HCT116 (cell line): ENCODE measurements around the gene DNMT3A.

Experiments
- EZH2 ChIP-seq: fragments of 200-600 bp; sonication (generic); IDR thresholded peaks from 2 replicates; pipeline ENCODE4 v1.6.1; 2017; ENCODE audit warnings: antibody characterized with exemption, mixed run types
- FOSL1 ChIP-seq: IDR thresholded peaks from 2 replicates; pipeline ENCODE4 v1.6.1; 2012; ENCODE audit warnings: low read depth
- MAX ChIP-seq: IDR thresholded peaks from 2 replicates; pipeline ENCODE4 v1.6.1; 2012
- POLR2A ChIP-seq: IDR thresholded peaks from 2 replicates; pipeline ENCODE4 v1.7.0; 2011; ENCODE audit warnings: borderline replicate concordance; ENCODE audit not compliant: insufficient read depth, insufficient read length; ENCODE audit errors: extremely low read depth
- ZBTB33 ChIP-seq: IDR thresholded peaks from 2 replicates; pipeline ENCODE4 v1.6.1; 2011; ENCODE audit warnings: mild to moderate bottlenecking, low read length, moderate library complexity; ENCODE audit not compliant: insufficient replicate concordance; ENCODE audit errors: extremely low read depth
- TF ChIP-seq, protein P1 (sequence below), 3 experiments: fragments of 200-600 bp in 1 of 3; sonication (generic) in 1 of 3; IDR thresholded peaks in 2 of 3; conservative IDR thresholded peaks in 1 of 3; 2 replicates each; pipeline ENCODE4 v1.5.1; 2012 to 2017; ENCODE audit warnings: low read depth in 2 of 3, low read length in 2 of 3, antibody characterized with exemption in 1 of 3, borderline replicate concordance in 1 of 3, control low read depth in 1 of 3, mild to moderate bottlenecking in 1 of 3, mixed read lengths in 1 of 3, mixed run types in 1 of 3, moderate library complexity in 1 of 3; ENCODE audit not compliant: insufficient read depth in 1 of 3
- TF ChIP-seq, protein P2 (sequence below): IDR thresholded peaks from 2 replicates; pipeline ENCODE4 v1.6.1; 2012; ENCODE audit warnings: low read depth

DNA sequence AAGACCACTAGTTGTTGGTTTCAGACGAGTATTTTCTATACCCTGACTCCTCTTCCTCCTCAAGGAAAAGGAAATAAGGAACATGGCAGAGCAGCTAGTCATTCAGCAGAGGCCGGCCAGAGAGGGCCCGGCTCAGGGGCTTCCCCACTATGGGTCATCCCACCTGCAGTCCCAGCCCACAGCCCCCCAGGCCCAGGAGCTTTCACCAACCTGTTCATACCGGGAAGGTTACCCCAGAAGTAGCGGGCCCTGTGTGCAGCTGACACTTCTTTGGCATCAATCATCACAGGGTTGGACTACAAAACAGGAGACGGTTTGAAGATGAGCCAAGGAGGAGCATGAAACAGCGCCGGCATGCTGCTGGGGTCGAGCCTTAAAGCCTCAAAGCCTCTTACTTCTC, 102.8 kb downstream of the DNMT3A start:
- TF ChIP-seq, protein P1, sequence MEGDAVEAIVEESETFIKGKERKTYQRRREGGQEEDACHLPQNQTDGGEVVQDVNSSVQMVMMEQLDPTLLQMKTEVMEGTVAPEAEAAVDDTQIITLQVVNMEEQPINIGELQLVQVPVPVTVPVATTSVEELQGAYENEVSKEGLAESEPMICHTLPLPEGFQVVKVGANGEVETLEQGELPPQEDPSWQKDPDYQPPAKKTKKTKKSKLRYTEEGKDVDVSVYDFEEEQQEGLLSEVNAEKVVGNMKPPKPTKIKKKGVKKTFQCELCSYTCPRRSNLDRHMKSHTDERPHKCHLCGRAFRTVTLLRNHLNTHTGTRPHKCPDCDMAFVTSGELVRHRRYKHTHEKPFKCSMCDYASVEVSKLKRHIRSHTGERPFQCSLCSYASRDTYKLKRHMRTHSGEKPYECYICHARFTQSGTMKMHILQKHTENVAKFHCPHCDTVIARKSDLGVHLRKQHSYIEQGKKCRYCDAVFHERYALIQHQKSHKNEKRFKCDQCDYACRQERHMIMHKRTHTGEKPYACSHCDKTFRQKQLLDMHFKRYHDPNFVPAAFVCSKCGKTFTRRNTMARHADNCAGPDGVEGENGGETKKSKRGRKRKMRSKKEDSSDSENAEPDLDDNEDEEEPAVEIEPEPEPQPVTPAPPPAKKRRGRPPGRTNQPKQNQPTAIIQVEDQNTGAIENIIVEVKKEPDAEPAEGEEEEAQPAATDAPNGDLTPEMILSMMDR (IDR thresholded peaks at IDR 0.05 in 2 of 3, conservative IDR thresholded peaks at IDR 0.05 in 1 of 3; ENCODE audit: borderline replicate concordance in 1 of 3, insufficient read depth in 1 of 3, low read depth in 2 of 3, low read length in 2 of 3), result no peak
- TF ChIP-seq MAX (no peak), POLR2A (no peak), ZBTB33 (no peak), EZH2 (no peak), FOSL1 (no peak)
- TF ChIP-seq, protein P2, sequence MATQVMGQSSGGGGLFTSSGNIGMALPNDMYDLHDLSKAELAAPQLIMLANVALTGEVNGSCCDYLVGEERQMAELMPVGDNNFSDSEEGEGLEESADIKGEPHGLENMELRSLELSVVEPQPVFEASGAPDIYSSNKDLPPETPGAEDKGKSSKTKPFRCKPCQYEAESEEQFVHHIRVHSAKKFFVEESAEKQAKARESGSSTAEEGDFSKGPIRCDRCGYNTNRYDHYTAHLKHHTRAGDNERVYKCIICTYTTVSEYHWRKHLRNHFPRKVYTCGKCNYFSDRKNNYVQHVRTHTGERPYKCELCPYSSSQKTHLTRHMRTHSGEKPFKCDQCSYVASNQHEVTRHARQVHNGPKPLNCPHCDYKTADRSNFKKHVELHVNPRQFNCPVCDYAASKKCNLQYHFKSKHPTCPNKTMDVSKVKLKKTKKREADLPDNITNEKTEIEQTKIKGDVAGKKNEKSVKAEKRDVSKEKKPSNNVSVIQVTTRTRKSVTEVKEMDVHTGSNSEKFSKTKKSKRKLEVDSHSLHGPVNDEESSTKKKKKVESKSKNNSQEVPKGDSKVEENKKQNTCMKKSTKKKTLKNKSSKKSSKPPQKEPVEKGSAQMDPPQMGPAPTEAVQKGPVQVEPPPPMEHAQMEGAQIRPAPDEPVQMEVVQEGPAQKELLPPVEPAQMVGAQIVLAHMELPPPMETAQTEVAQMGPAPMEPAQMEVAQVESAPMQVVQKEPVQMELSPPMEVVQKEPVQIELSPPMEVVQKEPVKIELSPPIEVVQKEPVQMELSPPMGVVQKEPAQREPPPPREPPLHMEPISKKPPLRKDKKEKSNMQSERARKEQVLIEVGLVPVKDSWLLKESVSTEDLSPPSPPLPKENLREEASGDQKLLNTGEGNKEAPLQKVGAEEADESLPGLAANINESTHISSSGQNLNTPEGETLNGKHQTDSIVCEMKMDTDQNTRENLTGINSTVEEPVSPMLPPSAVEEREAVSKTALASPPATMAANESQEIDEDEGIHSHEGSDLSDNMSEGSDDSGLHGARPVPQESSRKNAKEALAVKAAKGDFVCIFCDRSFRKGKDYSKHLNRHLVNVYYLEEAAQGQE, result no peak
